ENCODE data around the gene SLC24A3.

SLC24A3 gene

GRCh38 chr20:19428324-19428723 lies 215.9 kb downstream of the SLC24A3 start:
- H3K9me3 ChIP-seq (ENCODE audit: low read length): no peaks in the 10 kb centered on the region
- no peaks in the 10 kb centered on the region for H3K27me3 ChIP-seq (ENCODE audit: insufficient read depth, low read length)
- no peak overlapping the region for H3K4me3 ChIP-seq (ENCODE audit: low read length)
- no peak overlapping the region for H2AFZ ChIP-seq (ENCODE audit: low read depth, low read length)
- H3K36me3 ChIP-seq (ENCODE audit: insufficient read depth, low read length): no peaks in the 10 kb centered on the region
- no peaks in the 10 kb centered on the region for H3K4me1 ChIP-seq (ENCODE audit: insufficient read depth, low read length)

- no peaks in the 10 kb centered on the region for H3K27me3 ChIP-seq (ENCODE audit: insufficient read depth, low read length)
- H3K36me3 ChIP-seq (ENCODE audit: insufficient read depth, low read length): no peaks in the 10 kb centered on the region
- H3K4me3 ChIP-seq (ENCODE audit: low read length): no peak overlapping the region
- H3K9me3 ChIP-seq (ENCODE audit: low read length): no peaks in the 10 kb centered on the region
- no peaks in the 10 kb centered on the region for H3K4me1 ChIP-seq (ENCODE audit: insufficient read depth, low read length)
- no peak overlapping the region for H2AFZ ChIP-seq (ENCODE audit: low read depth, low read length)
Observed at GRCh38 chr20:19429538-19429937, 217.1 kb downstream of the SLC24A3 start.

- H2AFZ ChIP-seq (ENCODE audit: low read depth, low read length): no peak overlapping the region
- no peaks in the 10 kb centered on the region for H3K27me3 ChIP-seq (ENCODE audit: insufficient read depth, low read length)
- H3K4me3 ChIP-seq (ENCODE audit: low read length): no peak overlapping the region
- no peaks in the 10 kb centered on the region for H3K4me1 ChIP-seq (ENCODE audit: insufficient read depth, low read length)
- H3K9me3 ChIP-seq (ENCODE audit: low read length): no peaks in the 10 kb centered on the region
- H3K36me3 ChIP-seq (ENCODE audit: insufficient read depth, low read length): no peaks in the 10 kb centered on the region
Observed at GRCh38 chr20:19430641-19431315, 218.3 kb downstream of the SLC24A3 start.

GRCh38 chr20:19431316-19431700 lies 218.9 kb downstream of the SLC24A3 start:
- Histone ChIP-seq H3K4me1 (ENCODE audit: insufficient read depth, low read length) (no peaks in the 10 kb centered on the region), H3K9me3 (ENCODE audit: low read length) (no peaks in the 10 kb centered on the region), H3K36me3 (ENCODE audit: insufficient read depth, low read length) (no peaks in the 10 kb centered on the region), H3K27me3 (ENCODE audit: insufficient read depth, low read length) (no peaks in the 10 kb centered on the region), H3K4me3 (ENCODE audit: low read length) (no peak overlapping the region), H2AFZ (ENCODE audit: low read depth, low read length) (no peak overlapping the region)

GRCh38 chr20:19431906-19432305 lies 219.5 kb downstream of the SLC24A3 start:
- Histone ChIP-seq H2AFZ (ENCODE audit: low read depth, low read length) (no peak overlapping the region), H3K4me3 (ENCODE audit: low read length) (no peak overlapping the region), H3K4me1 (ENCODE audit: insufficient read depth, low read length) (no peaks in the 10 kb centered on the region), H3K27me3 (ENCODE audit: insufficient read depth, low read length) (no peaks in the 10 kb centered on the region), H3K36me3 (ENCODE audit: insufficient read depth, low read length) (no peaks in the 10 kb centered on the region), H3K9me3 (ENCODE audit: low read length) (no peaks in the 10 kb centered on the region)

- Histone ChIP-seq H3K4me1 (ENCODE audit: insufficient read depth, low read length) (no peaks in the 10 kb centered on the region), H3K36me3 (ENCODE audit: insufficient read depth, low read length) (no peaks in the 10 kb centered on the region), H3K27me3 (ENCODE audit: insufficient read depth, low read length) (no peaks in the 10 kb centered on the region), H3K4me3 (ENCODE audit: low read length) (no peak overlapping the region), H3K9me3 (ENCODE audit: low read length) (no peaks in the 10 kb centered on the region), H2AFZ (ENCODE audit: low read depth, low read length) (no peak overlapping the region)
Observed at GRCh38 chr20:19433371-19434350, 221.2 kb downstream of the SLC24A3 start.

- Histone ChIP-seq H3K4me1 (ENCODE audit: insufficient read depth, low read length) (no peaks in the 10 kb centered on the region), H3K36me3 (ENCODE audit: insufficient read depth, low read length) (no peaks in the 10 kb centered on the region), H3K27me3 (ENCODE audit: insufficient read depth, low read length) (no peaks in the 10 kb centered on the region), H3K4me3 (ENCODE audit: low read length) (no peak overlapping the region), H2AFZ (ENCODE audit: low read depth, low read length) (no peak overlapping the region), H3K9me3 (ENCODE audit: low read length) (no peaks in the 10 kb centered on the region)
Observed at GRCh38 chr20:19435316-19435715, 222.9 kb downstream of the SLC24A3 start.

GRCh38 chr20:19435821-19436220 lies 223.4 kb downstream of the SLC24A3 start:
- Histone ChIP-seq H3K27me3 (ENCODE audit: insufficient read depth, low read length) (no peaks in the 10 kb centered on the region), H3K4me1 (ENCODE audit: insufficient read depth, low read length) (no peaks in the 10 kb centered on the region), H3K36me3 (ENCODE audit: insufficient read depth, low read length) (no peaks in the 10 kb centered on the region), H3K4me3 (ENCODE audit: low read length) (no peak overlapping the region), H3K9me3 (ENCODE audit: low read length) (no peaks in the 10 kb centered on the region), H2AFZ (ENCODE audit: low read depth, low read length) (no peak overlapping the region)

GRCh38 chr20:19438488-19438887 lies 226.0 kb downstream of the SLC24A3 start:
- Histone ChIP-seq H3K4me1 (ENCODE audit: insufficient read depth, low read length) (no peaks in the 10 kb centered on the region), H3K27me3 (ENCODE audit: insufficient read depth, low read length) (no peaks in the 10 kb centered on the region), H2AFZ (ENCODE audit: low read depth, low read length) (no peak overlapping the region), H3K36me3 (ENCODE audit: insufficient read depth, low read length) (no peaks in the 10 kb centered on the region), H3K4me3 (ENCODE audit: low read length) (no peak overlapping the region), H3K9me3 (ENCODE audit: low read length) (no peaks in the 10 kb centered on the region)

- Histone ChIP-seq H3K27me3 (ENCODE audit: insufficient read depth, low read length) (no peaks in the 10 kb centered on the region), H3K9me3 (ENCODE audit: low read length) (no peaks in the 10 kb centered on the region), H3K4me1 (ENCODE audit: insufficient read depth, low read length) (no peaks in the 10 kb centered on the region), H2AFZ (ENCODE audit: low read depth, low read length) (no peak overlapping the region), H3K36me3 (ENCODE audit: insufficient read depth, low read length) (no peaks in the 10 kb centered on the region), H3K4me3 (ENCODE audit: low read length) (no peak overlapping the region)
Observed at GRCh38 chr20:19440660-19441527, 228.5 kb downstream of the SLC24A3 start.

- Histone ChIP-seq H3K36me3 (ENCODE audit: insufficient read depth, low read length) (no peaks in the 10 kb centered on the region), H2AFZ (ENCODE audit: low read depth, low read length) (no peak overlapping the region), H3K4me3 (ENCODE audit: low read length) (no peak overlapping the region), H3K4me1 (ENCODE audit: insufficient read depth, low read length) (no peaks in the 10 kb centered on the region), H3K27me3 (ENCODE audit: insufficient read depth, low read length) (no peaks in the 10 kb centered on the region), H3K9me3 (ENCODE audit: low read length) (no peaks in the 10 kb centered on the region)
Observed at GRCh38 chr20:19446246-19446645, 233.8 kb downstream of the SLC24A3 start.

- Histone ChIP-seq H3K9me3 (ENCODE audit: low read length) (no peaks in the 10 kb centered on the region), H3K4me3 (ENCODE audit: low read length) (no peak overlapping the region), H2AFZ (ENCODE audit: low read depth, low read length) (no peak overlapping the region), H3K27me3 (ENCODE audit: insufficient read depth, low read length) (no peaks in the 10 kb centered on the region), H3K36me3 (ENCODE audit: insufficient read depth, low read length) (no peaks in the 10 kb centered on the region), H3K4me1 (ENCODE audit: insufficient read depth, low read length) (no peaks in the 10 kb centered on the region)
Observed at GRCh38 chr20:19448632-19449031, 236.2 kb downstream of the SLC24A3 start.

- H3K4me3 ChIP-seq (ENCODE audit: low read length): no peak overlapping the region
- H3K4me1 ChIP-seq (ENCODE audit: insufficient read depth, low read length): no peaks in the 10 kb centered on the region
- no peaks in the 10 kb centered on the region for H3K9me3 ChIP-seq (ENCODE audit: low read length)
- H2AFZ ChIP-seq (ENCODE audit: low read depth, low read length): no peak overlapping the region
- no peaks in the 10 kb centered on the region for H3K27me3 ChIP-seq (ENCODE audit: insufficient read depth, low read length)
- no peaks in the 10 kb centered on the region for H3K36me3 ChIP-seq (ENCODE audit: insufficient read depth, low read length)
Observed at GRCh38 chr20:19449051-19449450, 236.6 kb downstream of the SLC24A3 start.
